GM23248 (cell line): Measurements from ENCODE around the gene TRMT13.

Experiments used
- EZH2 ChIP-seq: fragments of 200-600 bp; sonication (generic); IDR thresholded peaks from 2 replicates; pipeline ENCODE4 v1.6.1; 2018; ENCODE audit warnings: antibody characterized with exemption, mild to moderate bottlenecking; ENCODE audit not compliant: insufficient read depth, poor library complexity, severe bottlenecking
- EZH2phosphoT487 ChIP-seq: fragments of 200-600 bp; sonication (generic); IDR thresholded peaks from 2 replicates; pipeline ENCODE4 v1.6.1; 2018; ENCODE audit warnings: antibody characterized with exemption, moderate library complexity, mild to moderate bottlenecking, low read depth; ENCODE audit not compliant: insufficient read depth

GRCh38 chr1:100141192-100141591 is 8.2 kb downstream of the TRMT13 start:
- no peak for TF ChIP-seq EZH2
- TF ChIP-seq EZH2phosphoT487 = no peak
